A549 (cell line): ENCODE measurements around the gene PVALEF. TPM values are rescaled to one million over a fixed set of nuclear protein-coding genes. Genes with fewer than 3 reads are reported as not detected.

ENCODE experiments used
- ATAC-seq, 2 experiments: fragments of 200-7000 bp in 1 of 2; fragments of >200 bp in 1 of 2; cut with Nextera tagmentation in 1 of 2; cut with Tn5 transposase in 1 of 2; 3 replicates each; pipeline versions ENCODE4 v1.8.0 to v1.9.1; 2018 to 2020; ENCODE audit warnings: mild to moderate bottlenecking in 1 of 2, moderate library complexity in 1 of 2
- CTCF ChIA-PET: fragments of 300-600 bp; sonication (Branson Sonifier 250); formaldehyde crosslinking; extraction: SDS; loops from one replicate; lab custom pipeline; 2021; ENCODE audit warnings: antibody characterized with exemption, inconsistent platforms; lab: Yijun Ruan, JAX
- POLR2A ChIA-PET: fragments of 350-600 bp; formaldehyde crosslinking; extraction: SDS; loops from one replicate; lab custom pipeline; 2021; ENCODE audit warnings: antibody characterized with exemption, inconsistent platforms; lab: Yijun Ruan, JAX
- DNase-seq, 2 experiments: peaks; one replicate each; pipeline versions ENCODE4 v3.0.0 to v3.0.0-alpha.2; 2011 to 2016; ENCODE audit warnings: low read depth in 1 of 2, low spot score in 1 of 2
- FAIRE-seq: peaks from 2 replicates; lab custom pipeline; 2011; peaks lifted over from hg19 to GRCh38; lab: Jason Lieb, UNC
- H3K27ac ChIP-seq, 2 experiments: fragments of >200 bp; sonication (Bioruptor Twin); formaldehyde crosslinking; 3 replicates each; pipeline ENCODE4 v1.5.1; 2016 to 2017
- H3K4me1 ChIP-seq: fragments of >200 bp; sonication (Bioruptor Twin); formaldehyde crosslinking; 3 replicates; pipeline ENCODE4 v1.6.1; 2016
- H3K4me2 ChIP-seq: fragments of >200 bp; sonication (Bioruptor Twin); formaldehyde crosslinking; 3 replicates; pipeline ENCODE4 v1.6.1; 2016
- H3K4me3 ChIP-seq: fragments of >200 bp; sonication (Bioruptor Twin); formaldehyde crosslinking; 3 replicates; pipeline ENCODE4 v1.5.1; 2016
- H3K9me3 ChIP-seq: fragments of >200 bp; sonication (Bioruptor Twin); formaldehyde crosslinking; 3 replicates; pipeline ENCODE4 v1.6.1; 2016
- CBX2 ChIP-seq: fragments of 200-600 bp; sonication (generic); IDR thresholded peaks from 2 replicates; pipeline ENCODE4 v1.6.1; 2016; ENCODE audit warnings: low read depth, mild to moderate bottlenecking, borderline replicate concordance
- CHD4 ChIP-seq: fragments of 200-600 bp; sonication (generic); IDR thresholded peaks from 2 replicates; pipeline ENCODE4 v1.6.1; 2016; ENCODE audit warnings: antibody characterized with exemption, mild to moderate bottlenecking, borderline replicate concordance
- EHF ChIP-seq: fragments of 250-450 bp; sonication (Bioruptor Pico); IDR thresholded peaks from 2 replicates; pipeline ENCODE4 v1.5.0; 2020; ENCODE audit warnings: mild to moderate bottlenecking
- EHMT2 ChIP-seq: fragments of 200-600 bp; sonication (generic); IDR thresholded peaks from 2 replicates; pipeline ENCODE4 v1.6.1; 2016; ENCODE audit warnings: antibody characterized with exemption, low read depth, mild to moderate bottlenecking, moderate library complexity
- EP300 ChIP-seq, 2 experiments: fragments of >200 bp; sonication (Bioruptor Twin); formaldehyde crosslinking; IDR thresholded peaks; 2 replicates in 1 of 2; 3 replicates in 1 of 2; pipeline ENCODE4 v1.6.1; 2016 to 2017
- FOXS1 ChIP-seq: fragments of 250-450 bp; sonication (Bioruptor Pico); IDR thresholded peaks from 2 replicates; pipeline ENCODE4 v1.5.0; 2020; ENCODE audit warnings: mild to moderate bottlenecking, moderate library complexity
- HEYL ChIP-seq: fragments of 250-450 bp; sonication (Bioruptor Pico); IDR thresholded peaks from 2 replicates; pipeline ENCODE4 v1.8.0; 2021; ENCODE audit warnings: mild to moderate bottlenecking, moderate library complexity
- HOXA7 ChIP-seq: fragments of 250-450 bp; sonication (Bioruptor Pico); IDR thresholded peaks from 2 replicates; pipeline ENCODE4 v1.5.0; 2020; ENCODE audit warnings: mild to moderate bottlenecking, moderate library complexity
- HOXB5 ChIP-seq: fragments of 250-450 bp; sonication (Bioruptor Pico); IDR thresholded peaks from 2 replicates; pipeline ENCODE4 v1.5.0; 2020; ENCODE audit warnings: mild to moderate bottlenecking, moderate library complexity
- KDM5A ChIP-seq: fragments of 200-600 bp; sonication (generic); IDR thresholded peaks from 2 replicates; pipeline ENCODE4 v1.6.1; 2016; ENCODE audit warnings: antibody characterized with exemption, mild to moderate bottlenecking
- NFE2L2 ChIP-seq: fragments of 150-350 bp; conservative IDR thresholded peaks from 2 replicates; pipeline ENCODE4 v1.6.1; 2014; ENCODE audit warnings: low read length
- RARB ChIP-seq: fragments of 250-450 bp; sonication (Bioruptor Pico); IDR thresholded peaks from 2 replicates; pipeline ENCODE4 v1.8.0; 2021; ENCODE audit warnings: mild to moderate bottlenecking, moderate library complexity
- RNF2 ChIP-seq: fragments of 200-600 bp; sonication (generic); IDR thresholded peaks from 2 replicates; pipeline ENCODE4 v1.6.1; 2016; ENCODE audit warnings: low read depth, mild to moderate bottlenecking, antibody characterized with exemption, moderate library complexity, borderline replicate concordance
- SREBF2 ChIP-seq: fragments of 450-650 bp; IDR thresholded peaks from 2 replicates; pipeline ENCODE4 v1.6.1; 2014; ENCODE audit warnings: mild to moderate bottlenecking, moderate library complexity
- TFCP2L1 ChIP-seq: fragments of 250-450 bp; sonication (Bioruptor Pico); IDR thresholded peaks from 2 replicates; pipeline ENCODE4 v1.5.0; 2021; ENCODE audit warnings: mild to moderate bottlenecking
- ZC3H11A ChIP-seq: fragments of 450-650 bp; IDR thresholded peaks from 2 replicates; pipeline ENCODE4 v1.6.1; 2014; ENCODE audit warnings: antibody characterized with exemption, mild to moderate bottlenecking
- WGBS: methylation state at CpG from one replicate; pipeline ENCODE4 v1.1.6; 2017; ENCODE audit errors: missing lambda C conversion rate; 5-methylcytosine and 5-hydroxymethylcytosine counted together
- polyA plus RNA-seq, 4 experiments: library from polyadenylated mRNA; depleted of rRNA in 3 of 4; stranded (reverse); fragments of >200 nt; fragmentation: RNase III in 1 of 4; extraction: RNeasy Plus Mini Kit Qiagen cat#74134 plus additional on column Dnase treatment in 1 of 4; gene quantifications; 2 replicates in 3 of 4; 3 replicates in 1 of 4; pipeline ENCODE4 v1.2.3, GENCODE V29; 2011 to 2017
- TF ChIP-seq, protein P1 (sequence below): fragments of >200 bp; sonication (Bioruptor Twin); formaldehyde crosslinking; IDR thresholded peaks from 3 replicates; pipeline ENCODE4 v1.6.1; 2016
- TF ChIP-seq, protein P2 (sequence below): fragments of 200-600 bp; sonication (generic); IDR thresholded peaks from 2 replicates; pipeline ENCODE4 v1.6.1; 2016; ENCODE audit warnings: antibody characterized with exemption, mild to moderate bottlenecking, moderate library complexity
- TF ChIP-seq, protein P3 (sequence below): fragments of 250-450 bp; sonication (Bioruptor Pico); IDR thresholded peaks from 2 replicates; pipeline ENCODE4 v1.5.0; 2020; ENCODE audit warnings: low read depth, mild to moderate bottlenecking, moderate library complexity

Gene PVALEF
- polyA plus RNA-seq, 2 of the 4 experiments (the other 2 are of a cell fraction), result not detected

DNA sequence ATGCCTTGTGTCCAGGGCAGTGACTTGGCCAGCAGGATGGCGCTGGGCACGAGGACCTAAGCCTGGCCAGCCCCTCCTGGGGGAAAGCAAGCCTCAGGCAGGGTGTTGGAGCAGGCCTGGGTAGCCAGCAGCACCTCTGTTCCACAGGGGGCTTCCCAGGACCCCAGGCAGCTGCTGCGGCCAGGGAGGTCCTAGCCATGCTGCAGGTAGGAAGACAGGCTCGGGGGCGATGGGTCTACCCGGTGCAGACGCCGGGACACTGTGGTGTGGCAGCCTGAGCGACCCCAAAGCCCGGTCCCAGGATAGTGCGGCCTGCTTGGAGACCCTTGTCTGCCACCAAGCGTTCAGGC, 23.2 kb downstream of the PVALEF start:
- no peak for DNase-seq
- ChIA-PET CTCF (interaction anchor here (0.9 to 5.9 kb wide), 6 partner anchors 10 to 165 kb away, joined by 3 to 58 read pairs (median 4); no protein-coding TSS in a partner anchor), POLR2A (no interaction called here)
- no peak for ATAC-seq
- no peak for TF ChIP-seq NFE2L2
- TF ChIP-seq EHF (CRISPR knock-in tag), result no peak
- no peak for TF ChIP-seq RARB (CRISPR knock-in tag)
- no peak for TF ChIP-seq CBX2
- no peak for TF ChIP-seq TFCP2L1 (CRISPR knock-in tag)
- no peak for TF ChIP-seq EP300 (IDR thresholded peaks at IDR 0.05)
- TF ChIP-seq, protein P1, sequence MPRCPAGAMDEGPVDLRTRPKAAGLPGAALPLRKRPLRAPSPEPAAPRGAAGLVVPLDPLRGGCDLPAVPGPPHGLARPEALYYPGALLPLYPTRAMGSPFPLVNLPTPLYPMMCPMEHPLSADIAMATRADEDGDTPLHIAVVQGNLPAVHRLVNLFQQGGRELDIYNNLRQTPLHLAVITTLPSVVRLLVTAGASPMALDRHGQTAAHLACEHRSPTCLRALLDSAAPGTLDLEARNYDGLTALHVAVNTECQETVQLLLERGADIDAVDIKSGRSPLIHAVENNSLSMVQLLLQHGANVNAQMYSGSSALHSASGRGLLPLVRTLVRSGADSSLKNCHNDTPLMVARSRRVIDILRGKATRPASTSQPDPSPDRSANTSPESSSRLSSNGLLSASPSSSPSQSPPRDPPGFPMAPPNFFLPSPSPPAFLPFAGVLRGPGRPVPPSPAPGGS, result no peak
- TF ChIP-seq SREBF2, result no peak
- no peak for TF ChIP-seq KDM5A
- TF ChIP-seq HOXA7, result no peak
- TF ChIP-seq, protein P2, sequence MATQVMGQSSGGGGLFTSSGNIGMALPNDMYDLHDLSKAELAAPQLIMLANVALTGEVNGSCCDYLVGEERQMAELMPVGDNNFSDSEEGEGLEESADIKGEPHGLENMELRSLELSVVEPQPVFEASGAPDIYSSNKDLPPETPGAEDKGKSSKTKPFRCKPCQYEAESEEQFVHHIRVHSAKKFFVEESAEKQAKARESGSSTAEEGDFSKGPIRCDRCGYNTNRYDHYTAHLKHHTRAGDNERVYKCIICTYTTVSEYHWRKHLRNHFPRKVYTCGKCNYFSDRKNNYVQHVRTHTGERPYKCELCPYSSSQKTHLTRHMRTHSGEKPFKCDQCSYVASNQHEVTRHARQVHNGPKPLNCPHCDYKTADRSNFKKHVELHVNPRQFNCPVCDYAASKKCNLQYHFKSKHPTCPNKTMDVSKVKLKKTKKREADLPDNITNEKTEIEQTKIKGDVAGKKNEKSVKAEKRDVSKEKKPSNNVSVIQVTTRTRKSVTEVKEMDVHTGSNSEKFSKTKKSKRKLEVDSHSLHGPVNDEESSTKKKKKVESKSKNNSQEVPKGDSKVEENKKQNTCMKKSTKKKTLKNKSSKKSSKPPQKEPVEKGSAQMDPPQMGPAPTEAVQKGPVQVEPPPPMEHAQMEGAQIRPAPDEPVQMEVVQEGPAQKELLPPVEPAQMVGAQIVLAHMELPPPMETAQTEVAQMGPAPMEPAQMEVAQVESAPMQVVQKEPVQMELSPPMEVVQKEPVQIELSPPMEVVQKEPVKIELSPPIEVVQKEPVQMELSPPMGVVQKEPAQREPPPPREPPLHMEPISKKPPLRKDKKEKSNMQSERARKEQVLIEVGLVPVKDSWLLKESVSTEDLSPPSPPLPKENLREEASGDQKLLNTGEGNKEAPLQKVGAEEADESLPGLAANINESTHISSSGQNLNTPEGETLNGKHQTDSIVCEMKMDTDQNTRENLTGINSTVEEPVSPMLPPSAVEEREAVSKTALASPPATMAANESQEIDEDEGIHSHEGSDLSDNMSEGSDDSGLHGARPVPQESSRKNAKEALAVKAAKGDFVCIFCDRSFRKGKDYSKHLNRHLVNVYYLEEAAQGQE, result no peak
- no peak for TF ChIP-seq EHMT2
- TF ChIP-seq ZC3H11A, result no peak
- no peak for TF ChIP-seq HEYL (CRISPR knock-in tag)
- TF ChIP-seq, protein P3, sequence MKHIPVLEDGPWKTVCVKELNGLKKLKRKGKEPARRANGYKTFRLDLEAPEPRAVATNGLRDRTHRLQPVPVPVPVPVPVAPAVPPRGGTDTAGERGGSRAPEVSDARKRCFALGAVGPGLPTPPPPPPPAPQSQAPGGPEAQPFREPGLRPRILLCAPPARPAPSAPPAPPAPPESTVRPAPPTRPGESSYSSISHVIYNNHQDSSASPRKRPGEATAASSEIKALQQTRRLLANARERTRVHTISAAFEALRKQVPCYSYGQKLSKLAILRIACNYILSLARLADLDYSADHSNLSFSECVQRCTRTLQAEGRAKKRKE (CRISPR knock-in tag), result no peak
- no peak for TF ChIP-seq RNF2
- no peak for TF ChIP-seq HOXB5 (CRISPR knock-in tag)
- FAIRE-seq, result no peak
- no peak overlapping the region for H3K4me2 ChIP-seq
- no peaks in the 10 kb centered on the region for H3K9me3 ChIP-seq
- H3K4me1 ChIP-seq, result no peaks in the 10 kb centered on the region
- H3K4me3 ChIP-seq, result no peak overlapping the region
- no peak overlapping the region for H3K27ac ChIP-seq
- 89% methylated on average over 12 of the region's 12 CpGs for WGBS

DNA sequence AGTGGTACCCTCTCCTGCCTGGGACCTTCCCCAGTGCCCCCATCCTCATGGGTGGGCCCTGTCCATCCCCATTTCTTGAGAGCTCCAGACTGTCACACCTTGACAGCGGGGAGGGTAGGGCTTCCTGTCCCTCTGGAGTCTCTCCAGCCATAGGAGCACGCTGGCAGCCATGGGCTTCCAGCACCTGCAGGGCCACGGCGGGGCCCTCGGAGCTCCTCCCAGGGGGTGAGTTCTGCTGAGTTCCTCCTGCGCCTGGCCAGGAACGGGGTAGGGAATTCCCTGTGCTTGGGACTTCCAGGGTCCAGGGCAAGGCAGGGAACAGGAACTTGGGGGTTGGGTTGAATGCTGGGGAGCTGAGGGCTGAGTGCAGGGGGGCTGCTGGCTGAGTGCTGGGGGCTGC, 23.7 kb downstream of the PVALEF start:
- 94% methylated on average over 2 of the region's 7 CpGs for WGBS
- Histone ChIP-seq H3K4me2 (no peak overlapping the region), H3K27ac (no peak overlapping the region), H3K9me3 (no peaks in the 10 kb centered on the region), H3K4me3 (no peak overlapping the region), H3K4me1 (no peaks in the 10 kb centered on the region)
- DNase-seq (no peak), ATAC-seq (no peak), FAIRE-seq (no peak)
- ChIA-PET CTCF (interaction anchor here (0.6 to 5.9 kb wide), 14 partner anchors 10 to 295 kb away, joined by 3 to 58 read pairs (median 4); no protein-coding TSS in a partner anchor), POLR2A (no interaction called here)
- no peak for TF ChIP-seq FOXS1 (CRISPR knock-in tag)
- no peak for TF ChIP-seq CHD4
